Natural killer cell treated with Interleukin-12 subunit alpha and Interleukin-12 subunit beta and Interleukin-15 and Interleukin-18, amount 100 ng/mL, for 72 hours (primary cell): ENCODE measurements around the gene PTPRN2. TPM values are rescaled to one million over a fixed set of nuclear protein-coding genes. Genes with fewer than 3 reads are reported as not detected.

ENCODE experiments used
- ATAC-seq, 2 donors: fragments of 150-1000 bp; cut with Tn5 transposase in 1 of 2; sonication (Bioruptor Pico), chemical (Tn5 transposase) in 1 of 2; 2 replicates each; pipeline ENCODE4 v1.10.0; 2021
- DNase-seq: peaks from one replicate; pipeline ENCODE4 v3.0.0; 2022; ENCODE audit warnings: low spot score
- H3K27ac Mint-ChIP-seq, 2 donors: 1 replicate in 1 of 2; 2 replicates in 1 of 2; pipeline ENCODE4 v1.8.0; 2022; ENCODE audit warnings: mixed read lengths in 2 of 2, mild to moderate bottlenecking in 1 of 2, moderate library complexity in 1 of 2
- H3K27me3 Mint-ChIP-seq, 2 donors: 1 replicate in 1 of 2; 2 replicates in 1 of 2; pipeline ENCODE4 v1.8.0; 2022; ENCODE audit warnings: mixed read lengths in 2 of 2
- H3K36me3 Mint-ChIP-seq: one replicate; pipeline ENCODE4 v1.8.0; 2022; ENCODE audit warnings: mixed read lengths
- H3K4me1 Mint-ChIP-seq, 2 donors: 1 replicate in 1 of 2; 2 replicates in 1 of 2; pipeline ENCODE4 v1.8.0; 2022; ENCODE audit warnings: low read depth in 2 of 2, mixed read lengths in 2 of 2, mild to moderate bottlenecking in 1 of 2
- H3K4me3 Mint-ChIP-seq: one replicate; pipeline ENCODE4 v1.8.0; 2022; ENCODE audit warnings: mixed read lengths
- H3K9me3 Mint-ChIP-seq: 2 replicates; pipeline ENCODE4 v1.8.0; 2022; ENCODE audit warnings: mixed read lengths
- total RNA-seq, 2 donors: library from RNA; stranded (reverse); gene quantifications; one replicate each; pipeline ENCODE4 v1.2.3, GENCODE V29; 2022

PTPRN2 gene
- total RNA-seq, 2 donors from 2014 or later, result 0.17 to 0.74 TPM

DNA sequence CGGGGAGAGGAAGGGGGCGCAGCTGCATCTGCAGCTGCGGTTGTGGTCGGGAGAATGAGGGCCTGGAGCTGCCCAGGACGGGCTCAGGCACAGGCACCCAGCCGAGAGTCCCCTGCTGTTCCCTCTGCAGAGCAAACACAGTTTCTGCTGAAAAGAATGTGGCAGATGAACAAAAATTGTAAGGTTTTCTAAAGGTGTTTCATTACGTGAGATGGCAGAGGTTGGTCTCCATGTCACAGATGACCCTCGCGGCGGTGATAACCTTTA is 794.6 kb downstream of the PTPRN2 start:
- H3K9me3 Mint-ChIP-seq, result no peaks in the 10 kb centered on the region
- no peak overlapping the region for H3K4me3 Mint-ChIP-seq
- H3K27ac Mint-ChIP-seq, result no peak overlapping the region
- H3K36me3 Mint-ChIP-seq, result no peaks in the 10 kb centered on the region
- peaks cover 0 to 7% of the 10 kb centered on the region in 2 donors for H3K27me3 Mint-ChIP-seq
- DNase-seq (no peak), ATAC-seq (no peak)
- peaks cover 0 to 5% of the 10 kb centered on the region in 2 donors for H3K4me1 Mint-ChIP-seq

GRCh38 chr7:157792241-157793086 is 795.2 kb downstream of the PTPRN2 start:
- ATAC-seq (no peak), DNase-seq (no peak)
- H3K4me1 Mint-ChIP-seq, result peaks cover 0 to 5% of the 10 kb centered on the region in 2 donors
- H3K36me3 Mint-ChIP-seq, result no peaks in the 10 kb centered on the region
- H3K27me3 Mint-ChIP-seq, result peaks cover 0 to 7% of the 10 kb centered on the region in 2 donors
- H3K4me3 Mint-ChIP-seq, result no peak overlapping the region
- H3K9me3 Mint-ChIP-seq, result no peaks in the 10 kb centered on the region
- no peak overlapping the region for H3K27ac Mint-ChIP-seq

- no peak overlapping the region for H3K27ac Mint-ChIP-seq
- H3K27me3 Mint-ChIP-seq, result peaks cover 0 to 7% of the 10 kb centered on the region in 2 donors
- H3K4me3 Mint-ChIP-seq, result no peak overlapping the region
- H3K9me3 Mint-ChIP-seq, result no peaks in the 10 kb centered on the region
- ATAC-seq, result no peak
- DNase-seq, result no peak
- H3K4me1 Mint-ChIP-seq, result peaks cover 0 to 5% of the 10 kb centered on the region in 2 donors
- H3K36me3 Mint-ChIP-seq, result no peaks in the 10 kb centered on the region
These were observed 796.0 kb downstream of the PTPRN2 start for GRCh38 chr7:157791666-157792065.

- Mint-ChIP-seq H3K4me1 (peaks cover 0 to 5% of the 10 kb centered on the region in 2 donors), H3K9me3 (no peaks in the 10 kb centered on the region), H3K36me3 (no peaks in the 10 kb centered on the region), H3K4me3 (no peak overlapping the region), H3K27me3 (peaks cover 0 to 7% of the 10 kb centered on the region in 2 donors), H3K27ac (no peak overlapping the region)
- ATAC-seq (no peak), DNase-seq (no peak)
These were observed 796.4 kb downstream of the PTPRN2 start for GRCh38 chr7:157791261-157791660.

GRCh38 chr7:157789942-157790341 is 797.7 kb downstream of the PTPRN2 start:
- Mint-ChIP-seq H3K27me3 (peaks cover 0 to 7% of the 10 kb centered on the region in 2 donors), H3K4me1 (peaks cover 0 to 5% of the 10 kb centered on the region in 2 donors), H3K27ac (no peak overlapping the region), H3K9me3 (no peaks in the 10 kb centered on the region), H3K4me3 (no peak overlapping the region), H3K36me3 (no peaks in the 10 kb centered on the region)
- DNase-seq (no peak), ATAC-seq (no peak)

- Mint-ChIP-seq H3K27me3 (peaks cover 0 to 1% of the 10 kb centered on the region in 2 donors), H3K36me3 (no peaks in the 10 kb centered on the region), H3K4me3 (no peak overlapping the region), H3K27ac (no peak overlapping the region), H3K4me1 (peaks cover 0 to under 1% of the 10 kb centered on the region in 2 donors), H3K9me3 (no peaks in the 10 kb centered on the region)
- ATAC-seq (no peak), DNase-seq (no peak)
These were observed 798.5 kb downstream of the PTPRN2 start for GRCh38 chr7:157789094-157789493.

DNA sequence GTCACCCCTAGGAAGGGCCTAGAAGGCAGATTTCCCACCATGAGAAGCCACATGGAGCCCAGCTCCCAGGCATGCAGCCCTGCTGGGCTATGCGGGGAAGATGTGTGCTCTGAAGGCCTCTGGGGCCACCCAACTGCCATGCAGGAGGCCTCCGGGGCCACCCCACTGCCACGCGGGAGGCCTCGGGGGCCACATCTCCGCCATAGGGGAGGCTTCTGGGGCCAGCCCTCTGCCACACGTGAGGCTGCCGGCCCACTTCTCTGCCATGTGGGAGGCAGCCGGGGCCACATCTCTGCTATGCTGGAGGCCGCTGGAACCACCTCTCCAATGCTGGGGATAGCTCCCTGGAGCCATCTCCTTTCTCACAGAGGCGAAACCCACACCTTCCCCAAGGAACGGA is 799.0 kb downstream of the PTPRN2 start:
- no peaks in the 10 kb centered on the region for H3K27me3 Mint-ChIP-seq
- H3K9me3 Mint-ChIP-seq, result no peaks in the 10 kb centered on the region
- ATAC-seq (no peak), DNase-seq (no peak)
- no peak overlapping the region for H3K27ac Mint-ChIP-seq
- no peaks in the 10 kb centered on the region for H3K4me1 Mint-ChIP-seq
- H3K4me3 Mint-ChIP-seq, result no peak overlapping the region
- H3K36me3 Mint-ChIP-seq, result no peaks in the 10 kb centered on the region

DNA sequence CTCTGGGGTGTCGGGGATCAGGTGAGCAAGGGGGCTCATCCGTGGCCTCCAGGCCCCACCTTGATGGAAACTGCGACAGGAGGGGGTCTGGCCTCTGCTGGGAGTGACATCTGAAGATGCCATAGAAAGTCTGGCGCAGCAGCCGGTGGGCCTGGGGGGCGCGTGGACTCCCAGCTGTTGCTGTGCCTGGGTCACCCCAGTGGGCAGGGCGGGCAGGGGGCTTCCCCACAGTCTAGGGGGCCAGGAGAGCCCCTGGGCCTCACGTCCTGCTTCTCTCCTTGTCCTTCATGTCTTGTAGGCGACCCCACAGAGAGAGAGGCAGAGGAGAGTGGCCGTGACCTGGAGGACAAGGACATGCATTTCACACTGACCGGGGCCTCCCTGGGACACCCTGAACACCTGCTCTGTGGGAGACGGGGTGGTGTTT is 800.3 kb downstream of the PTPRN2 start:
- no peak for DNase-seq
- ATAC-seq, result no peak
- Mint-ChIP-seq H3K27me3 (no peaks in the 10 kb centered on the region), H3K9me3 (no peaks in the 10 kb centered on the region), H3K27ac (no peak overlapping the region), H3K4me3 (no peak overlapping the region), H3K36me3 (no peaks in the 10 kb centered on the region), H3K4me1 (no peaks in the 10 kb centered on the region)

- no peaks in the 10 kb centered on the region for H3K27me3 Mint-ChIP-seq
- H3K36me3 Mint-ChIP-seq, result no peaks in the 10 kb centered on the region
- no peak overlapping the region for H3K27ac Mint-ChIP-seq
- H3K4me3 Mint-ChIP-seq, result no peak overlapping the region
- ATAC-seq, result no peak
- no peaks in the 10 kb centered on the region for H3K4me1 Mint-ChIP-seq
- DNase-seq, result no peak
- no peaks in the 10 kb centered on the region for H3K9me3 Mint-ChIP-seq
These were observed 801.0 kb downstream of the PTPRN2 start for GRCh38 chr7:157786375-157787274.

- Mint-ChIP-seq H3K27me3 (no peaks in the 10 kb centered on the region), H3K27ac (no peak overlapping the region), H3K36me3 (no peaks in the 10 kb centered on the region), H3K4me1 (no peaks in the 10 kb centered on the region), H3K9me3 (no peaks in the 10 kb centered on the region), H3K4me3 (no peak overlapping the region)
- DNase-seq, result no peak
- ATAC-seq, result no peak
These were observed 802.0 kb downstream of the PTPRN2 start for GRCh38 chr7:157785486-157786186.

DNA sequence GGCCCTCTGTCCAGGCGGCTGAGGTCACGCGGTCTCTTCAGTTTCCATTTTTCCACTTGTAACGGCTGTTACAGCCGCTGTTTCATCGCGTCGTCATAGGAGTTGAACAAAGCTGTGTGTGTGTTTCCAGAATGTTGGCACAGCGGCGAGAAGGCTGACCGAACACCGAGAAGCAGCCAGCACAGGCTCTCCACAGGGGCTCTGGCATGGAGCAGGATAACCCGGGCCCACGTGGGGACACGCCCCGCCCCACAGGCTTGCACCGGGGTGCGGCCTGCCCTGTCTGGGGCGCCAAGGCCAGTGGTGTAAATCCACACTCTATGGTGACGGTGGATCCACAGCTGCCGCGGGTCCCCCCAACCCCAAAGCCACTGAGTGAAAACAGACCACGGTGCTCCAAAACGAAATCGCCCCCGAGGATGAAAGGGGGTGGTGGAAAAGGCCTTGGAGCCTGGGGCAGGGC is 802.6 kb downstream of the PTPRN2 start:
- no peaks in the 10 kb centered on the region for H3K9me3 Mint-ChIP-seq
- no peak overlapping the region for H3K4me3 Mint-ChIP-seq
- no peaks in the 10 kb centered on the region for H3K27me3 Mint-ChIP-seq
- ATAC-seq (no peak), DNase-seq (no peak)
- H3K27ac Mint-ChIP-seq, result no peak overlapping the region
- H3K36me3 Mint-ChIP-seq, result no peaks in the 10 kb centered on the region
- H3K4me1 Mint-ChIP-seq, result no peaks in the 10 kb centered on the region

- DNase-seq, result no peak
- Mint-ChIP-seq H3K4me3 (no peak overlapping the region), H3K36me3 (no peaks in the 10 kb centered on the region), H3K27ac (no peak overlapping the region), H3K9me3 (no peaks in the 10 kb centered on the region), H3K4me1 (no peaks in the 10 kb centered on the region), H3K27me3 (no peaks in the 10 kb centered on the region)
- no peak for ATAC-seq
These were observed 803.4 kb downstream of the PTPRN2 start for GRCh38 chr7:157784041-157784835.

GRCh38 chr7:157782041-157782440 is 805.6 kb downstream of the PTPRN2 start:
- ATAC-seq (no peak), DNase-seq (no peak)
- peaks cover 2% of the 10 kb centered on the region for H3K36me3 Mint-ChIP-seq
- H3K27ac Mint-ChIP-seq, result no peak overlapping the region
- H3K4me1 Mint-ChIP-seq, result peaks cover under 1 to 2% of the 10 kb centered on the region in 2 donors
- H3K4me3 Mint-ChIP-seq, result no peak overlapping the region
- peaks cover 1 to 10% of the 10 kb centered on the region in 2 donors for H3K27me3 Mint-ChIP-seq
- H3K9me3 Mint-ChIP-seq, result no peaks in the 10 kb centered on the region
